ENCODE measurements around the gene PRR33. TPM values are rescaled to one million over a fixed set of nuclear protein-coding genes. Genes with fewer than 3 reads are reported as not detected.

PRR33 gene
- total and polyA plus RNA-seq, 2 donors (not counting 3 experiments of a cell fraction or from before 2014, with no cell fraction given) = not detected

- Histone ChIP-seq H3K4me3 (replicated peaks in 1 of 3; ENCODE audit: insufficient read depth in 1 of 3, low read depth in 1 of 3, low read length in 3 of 3) (no peak overlapping the region), H3K9me3 (replicated peaks; ENCODE audit: control insufficient read depth, insufficient read depth, low read length) (no peaks in the 10 kb centered on the region), H3K27me3 (ENCODE audit: control insufficient read depth in 2 of 2, insufficient read depth in 2 of 2, low read length in 2 of 2) (no peaks in the 10 kb centered on the region), H3K79me2 (ENCODE audit: control insufficient read depth, insufficient read depth, low read length) (no peaks in the 10 kb centered on the region), H3K36me3 (ENCODE audit: control insufficient read depth in 2 of 2, extremely low read depth in 1 of 2, insufficient read depth in 2 of 2, low read length in 2 of 2) (no peaks in the 10 kb centered on the region), H3K9ac (replicated peaks; ENCODE audit: extremely low read depth, insufficient read depth, low read length) (no peak overlapping the region), H3K9me1 (replicated peaks; ENCODE audit: control insufficient read depth, extremely low read depth, insufficient read depth, low read length) (no peaks in the 10 kb centered on the region), H3K4me1 (ENCODE audit: control insufficient read depth, extremely low read depth, insufficient read depth, low read length) (no peaks in the 10 kb centered on the region), H3K27ac (ENCODE audit: insufficient read depth, low read depth, low read length) (no peak overlapping the region), H2AFZ (ENCODE audit: low read depth, low read length) (no peak overlapping the region), H3K4me2 (ENCODE audit: insufficient read depth, low read length) (no peak overlapping the region), H4K20me1 (replicated peaks; ENCODE audit: control insufficient read depth, extremely low read depth, insufficient read depth, low read length) (no peaks in the 10 kb centered on the region)
- ChIA-PET POLR2A (no interaction called here), CTCF (interaction anchor here (0.9 to 2.1 kb wide), 2 partner anchors 26 to 36 kb away, joined by 4 to 10 read pairs; no protein-coding TSS in a partner anchor)
- intact Hi-C loops (cut with micrococcal nuclease) (no loop called here), dilution Hi-C loops (cut with MboI; ENCODE audit: extremely low pct_ligation_motif_present, low sequenced_read_pairs) (no loop called here)
- DNase-seq (ENCODE audit: low read depth, low spot score) (no peak), FAIRE-seq (no peak)
- TF ChIP-seq POLR2AphosphoS5 (IDR thresholded peaks at IDR 0.05; ENCODE audit: insufficient read depth, low read depth, low read length) (no peak), POLR2A (IDR thresholded peaks at IDR 0.05; ENCODE audit: low read depth, low read length) (no peak), CTCF (IDR thresholded peaks at IDR 0.05; ENCODE audit: extremely low read depth in 1 of 2, insufficient read depth in 1 of 2, low read depth in 1 of 2, low read length in 2 of 2) (peak; percentile 17 to 42), JUN (IDR thresholded peaks at IDR 0.05; ENCODE audit: borderline replicate concordance, insufficient read depth, insufficient read length, low read depth) (no peak)
- no TSS peak for BruUV-seq (replicated peaks)
These were observed 26.1 kb upstream of the PRR33 start for GRCh38 chr11:1917523-1918435.
